ENCODE data around the gene ECM1.
A peak's percentile ranks its signal among the peaks of the same experiment; 100 is the strongest.

ECM1 gene

DNA sequence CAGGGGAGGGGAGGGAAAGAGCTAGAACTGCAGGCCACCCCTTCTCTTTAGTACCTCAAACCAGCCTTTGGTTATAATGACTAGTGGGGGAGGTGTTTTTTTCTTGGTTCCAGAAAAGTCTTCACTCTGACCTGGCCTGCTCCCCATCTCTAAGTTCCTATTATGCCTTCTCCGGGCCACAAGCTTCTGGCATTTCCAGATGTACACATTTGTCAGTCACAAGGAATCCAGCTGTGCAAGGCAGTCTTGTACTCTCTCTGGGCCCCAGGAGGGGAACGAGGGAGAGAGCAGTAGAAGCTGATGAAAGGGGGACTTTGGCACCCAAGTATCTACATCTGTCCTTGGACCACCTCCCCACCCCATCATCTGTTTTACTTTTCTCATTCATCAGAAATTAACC lies 4.9 kb downstream of the ECM1 start:
- DNase-seq (ENCODE audit: low read depth) = no peak

DNA sequence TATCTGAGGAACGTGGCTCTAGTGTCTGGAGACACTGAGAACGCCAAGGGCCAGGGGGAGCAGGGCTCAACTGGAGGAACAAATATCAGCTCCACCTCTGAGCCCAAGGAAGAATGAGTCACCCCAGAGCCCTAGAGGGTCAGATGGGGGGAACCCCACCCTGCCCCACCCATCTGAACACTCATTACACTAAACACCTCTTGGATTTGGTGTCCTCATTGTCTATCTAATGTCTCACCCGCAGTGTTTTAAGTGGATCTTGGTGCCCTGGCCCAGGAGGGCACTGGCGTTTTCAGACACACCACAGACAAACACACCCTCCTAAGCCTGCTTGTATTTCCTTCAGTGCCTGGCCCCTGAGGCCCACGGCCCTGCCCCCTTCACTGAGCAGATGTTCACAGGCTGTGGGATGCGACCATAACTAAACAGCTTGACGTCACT lies 5.5 kb downstream of the ECM1 start:
- no peak for DNase-seq (ENCODE audit: low read depth)

DNA sequence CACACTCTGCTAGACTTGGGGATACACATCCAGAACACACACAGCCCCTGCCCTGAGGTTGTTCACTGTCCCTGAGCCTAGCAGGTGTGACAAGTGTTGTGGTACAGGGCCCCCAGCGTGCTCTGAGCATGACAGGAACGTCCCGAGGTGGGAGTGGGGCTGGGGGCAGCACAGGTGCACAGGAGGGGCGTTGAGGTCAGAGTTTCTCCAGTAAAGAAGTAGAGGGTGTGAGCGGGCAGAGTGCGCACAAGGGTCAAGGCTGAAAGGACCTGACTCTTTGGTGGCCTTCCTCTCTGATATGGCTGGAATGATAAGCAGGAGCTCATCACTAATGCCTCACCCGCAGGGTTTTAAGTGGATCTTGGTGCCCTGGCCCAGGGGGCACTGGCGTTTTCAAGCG lies 6.4 kb downstream of the ECM1 start:
- DNase-seq (ENCODE audit: low read depth) = no peak

DNA sequence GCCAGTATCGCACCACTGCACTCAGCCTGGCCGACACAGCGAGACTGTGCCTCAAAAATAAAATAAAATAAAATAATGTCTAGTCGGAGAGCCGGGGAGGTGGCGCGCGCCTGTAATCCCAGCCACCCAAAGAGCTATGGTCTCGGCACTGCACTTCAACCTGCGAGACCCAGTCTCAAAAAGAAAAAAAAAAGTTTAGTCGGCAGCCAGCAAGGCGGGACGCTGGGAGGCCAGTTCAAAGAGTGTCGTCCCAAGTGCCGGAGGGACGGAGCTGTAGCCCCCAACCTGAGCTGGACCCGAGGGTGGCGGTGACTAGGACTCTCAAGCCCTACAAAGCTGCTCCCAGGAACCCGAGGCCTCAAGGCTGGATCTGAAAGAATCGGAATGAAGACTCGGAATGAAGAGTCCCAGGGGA lies 7.0 kb downstream of the ECM1 start:
- DNase-seq (ENCODE audit: low read depth) = no peak

DNA sequence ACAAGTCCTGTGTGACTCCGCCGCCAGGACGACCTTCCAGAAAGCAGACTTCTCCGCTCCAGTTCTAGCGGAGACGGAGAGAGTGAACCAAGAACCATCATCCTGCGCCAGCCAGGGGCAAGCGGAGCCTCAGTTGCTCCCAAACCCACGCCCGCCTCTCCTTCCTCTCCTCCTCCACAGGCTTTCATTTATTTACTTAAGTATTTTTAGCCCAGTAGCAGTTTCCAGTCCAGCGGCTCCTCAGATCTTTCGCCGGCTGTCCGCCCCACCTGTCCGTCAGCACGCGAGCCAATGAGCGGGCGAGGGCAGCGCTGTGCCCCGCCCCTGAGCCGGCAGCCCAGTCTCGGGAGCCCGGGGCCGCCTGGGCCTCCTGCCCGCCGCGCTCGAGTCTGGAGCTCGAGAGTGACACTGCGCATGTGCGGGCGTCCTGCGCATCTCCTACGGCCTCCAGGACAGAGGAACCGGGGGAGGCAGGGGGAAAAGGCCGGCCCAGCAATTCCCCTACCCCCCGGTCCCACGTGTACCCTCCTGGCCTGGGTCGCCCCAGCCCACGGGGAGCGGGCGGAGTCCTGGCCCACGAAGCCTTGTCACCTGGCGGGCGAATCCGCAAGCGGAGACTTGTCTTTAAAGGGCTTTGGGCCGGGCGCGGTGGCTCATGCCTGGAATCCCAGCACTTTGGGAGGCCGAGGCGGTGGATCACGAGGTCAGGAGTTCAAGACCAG lies 7.6 kb downstream of the ECM1 start, which contains the start of gene FALEC:
TSS of gene FALEC (plus strand) at position 425 of the 722 bp plus-strand sequence.
- peak; percentile 91 for DNase-seq (ENCODE audit: low read depth)

DNA sequence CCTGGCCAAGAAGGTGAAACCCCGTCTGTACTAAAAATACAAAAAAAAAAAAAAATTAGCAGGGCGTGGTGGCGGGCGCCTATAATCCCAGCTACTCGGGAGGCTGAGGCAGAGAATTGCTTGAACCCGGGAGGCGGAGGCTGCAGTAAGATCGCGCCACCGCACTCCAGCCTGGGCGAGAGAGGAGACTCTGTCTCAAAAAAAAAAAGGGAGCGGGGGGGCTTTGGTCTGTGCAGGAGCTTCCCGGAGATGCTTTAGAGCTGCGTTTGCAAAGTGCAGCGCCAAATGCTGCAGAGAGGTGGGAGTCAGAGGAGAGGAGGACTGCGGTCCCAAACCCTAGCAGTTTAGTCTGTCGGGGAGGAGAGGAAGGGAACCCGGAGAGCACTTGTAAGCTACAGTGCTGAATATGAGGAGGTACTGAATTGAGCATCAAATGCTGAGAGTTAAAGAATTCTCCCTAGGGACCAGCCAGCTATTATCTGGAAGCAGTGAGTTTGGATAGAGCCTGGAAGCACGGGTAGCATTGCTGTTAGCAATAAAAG lies 8.2 kb downstream of the ECM1 start:
- DNase-seq (ENCODE audit: low read depth) = no peak

DNA sequence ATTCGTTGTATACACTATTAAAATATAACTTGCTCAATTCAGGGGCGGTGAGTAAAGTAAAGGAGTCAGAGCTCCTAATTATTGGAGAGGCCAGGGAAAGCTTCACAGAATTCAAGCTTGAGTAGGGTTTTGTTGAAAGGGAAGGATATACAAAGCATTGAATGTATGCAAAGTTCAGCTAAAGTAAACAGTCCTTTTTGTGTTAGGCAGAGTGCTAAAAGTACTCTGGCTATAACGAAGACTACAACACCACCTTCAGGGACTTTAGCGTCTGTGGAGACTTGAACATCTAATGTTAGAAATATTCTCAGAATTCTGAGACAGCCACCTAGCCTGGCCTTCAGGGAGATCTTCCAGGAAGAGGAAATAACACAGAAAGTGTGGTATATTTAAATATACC lies 8.7 kb downstream of the ECM1 start:
- no peak for DNase-seq (ENCODE audit: low read depth)

DNA sequence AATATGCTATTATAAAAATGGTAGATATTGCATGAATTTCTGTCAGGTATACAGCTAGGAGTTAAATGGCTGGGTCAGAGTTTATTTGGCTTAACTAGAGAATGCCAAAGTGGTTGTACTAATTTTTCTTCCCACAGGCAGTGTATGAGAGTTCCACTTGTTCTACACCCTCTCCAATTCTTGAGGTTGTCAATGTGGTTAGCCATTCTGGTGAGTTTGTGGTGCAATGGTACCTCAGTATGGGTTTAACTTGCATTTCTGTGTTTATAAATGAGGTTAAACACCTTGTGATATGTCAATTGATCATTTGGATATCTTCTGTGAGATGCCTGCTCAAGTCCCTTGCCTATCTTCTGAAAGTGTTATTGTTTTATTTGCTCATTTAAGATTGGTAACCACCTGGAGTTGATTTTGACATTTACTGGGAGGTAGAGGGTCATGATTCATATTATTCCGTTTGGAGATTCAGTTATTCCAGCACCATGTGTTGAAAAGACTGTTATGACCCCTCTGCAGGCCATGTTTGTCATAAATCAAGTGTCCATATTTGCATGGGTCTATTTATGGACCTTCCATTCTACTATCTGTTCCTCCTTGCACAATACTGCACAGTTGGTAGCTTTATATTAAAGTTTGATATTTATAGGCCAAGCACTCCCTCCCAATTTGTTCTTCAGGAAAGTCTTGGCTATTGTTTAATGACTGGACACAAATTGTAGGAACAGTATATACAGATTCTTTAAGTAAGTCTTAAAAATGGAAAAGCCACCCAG lies 13.5 kb downstream of the ECM1 start:
- no peak for DNase-seq (ENCODE audit: low read depth)

DNA sequence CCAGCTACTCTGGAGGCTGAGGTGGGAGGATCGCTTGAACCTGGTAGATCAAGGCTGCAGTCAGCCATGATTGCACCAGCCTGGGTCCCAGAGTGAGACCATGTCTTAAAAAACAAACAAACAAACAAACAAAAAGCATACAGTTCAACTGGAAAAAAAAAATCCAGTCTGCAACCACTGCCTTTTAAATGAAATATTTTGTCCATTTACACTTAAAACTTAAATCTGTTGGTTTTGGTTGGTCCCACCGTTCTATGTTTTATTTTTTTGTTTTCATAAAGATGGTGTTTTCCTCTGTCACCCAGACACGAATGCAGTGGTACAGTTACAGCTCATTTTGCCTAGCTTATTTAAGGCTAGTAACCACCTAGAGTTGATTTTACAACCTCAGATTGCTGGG lies 17.4 kb downstream of the ECM1 start:
- DNase-seq (ENCODE audit: low read depth) = no peak

DNA sequence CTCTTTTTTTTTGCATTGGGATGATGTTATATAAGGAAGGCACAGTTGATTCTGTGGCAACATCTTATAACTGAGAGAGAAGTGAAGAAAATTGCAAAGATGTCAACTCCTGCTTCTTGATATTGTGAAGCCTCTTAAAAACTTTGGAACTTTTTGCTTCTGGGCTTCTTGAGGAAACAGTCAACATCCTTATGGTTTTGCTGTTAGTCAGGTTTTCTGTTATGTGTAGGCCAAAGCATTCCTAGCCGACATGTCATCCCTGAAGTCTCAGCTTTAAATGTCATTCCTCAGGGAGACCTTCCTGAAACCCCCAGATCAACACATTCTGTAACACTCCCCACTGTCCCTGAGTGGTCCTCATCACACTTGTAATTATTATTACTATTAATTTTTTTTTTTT lies 20.3 kb downstream of the ECM1 start:
- DNase-seq (ENCODE audit: low read depth) = no peak

DNA sequence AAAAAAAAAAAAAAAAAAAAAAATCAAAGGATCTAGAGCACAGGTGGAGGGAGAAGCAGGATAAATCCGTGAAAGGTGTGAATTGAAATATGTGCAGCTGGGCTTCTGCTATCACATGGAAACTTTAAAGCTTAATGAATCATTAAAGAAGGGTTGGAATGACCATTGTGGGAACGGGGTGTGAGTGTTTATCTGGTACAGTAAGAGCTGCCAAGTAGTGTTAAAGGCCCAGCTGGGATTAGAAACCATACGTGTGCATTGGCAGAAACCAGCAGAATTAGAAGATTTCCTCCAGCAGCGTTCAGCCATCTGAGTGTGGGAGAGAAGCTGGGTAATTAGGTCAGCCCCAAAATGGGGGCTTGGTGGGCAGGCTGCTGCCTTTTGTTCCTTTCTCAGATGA lies 21.1 kb downstream of the ECM1 start:
- no peak for DNase-seq (ENCODE audit: low read depth)

DNA sequence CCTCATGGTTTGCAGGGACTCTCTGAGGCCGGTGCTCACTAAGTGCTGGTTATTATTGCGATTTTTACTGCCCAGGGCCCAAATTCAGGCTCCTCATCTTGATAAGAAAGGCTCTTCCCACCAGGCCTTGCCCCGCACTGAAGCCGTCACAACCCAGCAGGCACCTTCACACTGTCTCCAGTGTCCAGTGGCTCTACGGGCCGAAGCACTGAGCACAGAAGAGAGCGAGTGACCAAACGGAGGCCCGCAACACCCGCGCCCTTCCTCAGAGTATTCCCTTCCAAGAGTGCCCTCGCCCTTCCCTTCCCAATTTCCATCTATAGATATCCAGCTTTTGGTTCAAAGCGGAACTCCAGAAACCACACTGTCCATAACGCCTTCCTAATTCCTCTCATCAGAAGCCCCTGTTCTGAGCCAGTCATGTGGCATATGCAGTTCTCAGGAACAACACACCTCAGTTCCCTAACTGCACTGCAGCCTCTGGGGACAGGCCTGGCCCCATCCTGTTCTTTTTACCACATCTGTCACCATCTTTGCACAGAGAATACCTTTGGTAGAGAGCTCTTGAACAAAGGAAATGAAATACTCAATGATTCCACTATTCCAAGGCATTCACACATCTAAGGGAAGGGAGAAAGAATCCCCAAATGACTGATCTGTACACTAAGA lies 22.7 kb downstream of the ECM1 start:
- DNase-seq (ENCODE audit: low read depth) = no peak

DNA sequence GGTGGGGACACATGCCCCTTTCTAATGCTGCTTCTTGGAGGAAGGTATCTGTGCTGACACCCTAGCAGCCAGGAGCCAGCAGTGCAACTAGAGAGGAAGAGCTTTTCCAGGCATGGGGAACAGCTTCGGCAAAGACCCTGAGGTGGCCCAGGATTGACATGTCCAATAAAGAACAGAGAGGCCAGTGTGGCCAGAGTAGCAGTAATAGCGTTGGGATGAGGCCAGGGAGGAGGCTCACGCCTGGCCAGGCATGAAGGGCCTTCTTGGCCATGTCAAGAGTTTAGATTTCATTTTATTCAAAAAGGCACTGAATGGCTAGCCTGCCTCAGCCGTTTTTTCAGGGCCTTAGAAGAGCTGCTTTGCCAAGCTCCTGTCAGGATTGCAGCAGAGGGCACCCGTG lies 25.0 kb downstream of the ECM1 start:
- DNase-seq (ENCODE audit: low read depth) = no peak

DNA sequence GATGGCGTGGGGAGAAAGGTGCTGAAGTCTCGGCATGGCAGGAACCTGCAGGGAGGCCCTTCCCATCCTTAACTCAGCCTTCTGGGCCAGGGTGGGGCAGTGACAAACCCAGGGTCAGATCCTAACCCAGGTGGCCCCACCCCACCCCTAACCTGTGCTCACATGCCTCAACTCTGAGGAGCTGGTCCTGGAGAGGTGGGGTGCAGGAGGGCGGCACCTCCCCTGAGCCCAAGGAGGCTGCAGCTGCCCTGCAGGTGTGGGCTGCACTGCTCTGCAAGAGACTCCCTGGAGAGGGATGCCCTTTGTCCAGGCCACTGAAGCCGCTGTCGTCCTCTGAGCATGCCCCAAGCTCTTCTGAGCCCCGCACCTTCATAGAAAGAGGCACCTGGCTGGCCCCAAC lies 26.1 kb downstream of the ECM1 start:
- no peak for DNase-seq (ENCODE audit: low read depth)

DNA sequence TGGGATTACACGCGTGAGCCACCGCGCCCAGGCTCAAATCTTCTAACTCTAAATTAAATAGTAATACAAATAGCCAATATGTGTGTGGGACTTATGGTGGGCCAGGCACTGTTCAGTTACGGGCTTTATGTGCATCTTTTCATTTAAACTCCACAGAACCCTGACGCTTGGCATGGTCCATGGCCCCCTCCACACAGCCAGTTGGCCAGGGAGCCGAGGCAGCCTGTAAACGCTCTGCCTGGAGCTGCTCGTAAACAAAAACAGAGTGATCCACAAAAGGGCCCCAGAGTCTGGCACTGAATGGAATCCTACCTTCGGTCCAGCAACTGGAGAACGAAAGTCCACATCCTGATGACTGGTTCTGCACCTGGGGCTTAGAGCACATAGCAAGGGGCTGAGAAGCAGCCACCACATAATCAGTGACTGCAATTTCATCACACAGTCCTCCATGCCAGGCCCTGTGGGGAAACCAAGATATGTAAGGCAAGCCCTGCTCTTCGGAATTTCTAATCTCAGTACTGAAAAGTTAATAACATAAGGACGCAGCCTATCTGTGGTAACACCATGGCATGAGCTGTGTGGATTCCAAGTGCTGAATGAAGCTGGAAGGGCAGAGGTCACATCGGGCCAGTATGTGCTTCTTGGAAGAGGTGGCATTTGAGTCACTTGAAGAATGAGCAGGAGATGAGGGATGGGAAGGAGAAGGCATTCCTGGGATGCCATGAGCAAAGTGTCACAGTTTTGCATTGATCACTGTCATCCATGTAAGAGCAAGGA lies 27.8 kb downstream of the ECM1 start:
- no peak for DNase-seq (ENCODE audit: low read depth)

DNA sequence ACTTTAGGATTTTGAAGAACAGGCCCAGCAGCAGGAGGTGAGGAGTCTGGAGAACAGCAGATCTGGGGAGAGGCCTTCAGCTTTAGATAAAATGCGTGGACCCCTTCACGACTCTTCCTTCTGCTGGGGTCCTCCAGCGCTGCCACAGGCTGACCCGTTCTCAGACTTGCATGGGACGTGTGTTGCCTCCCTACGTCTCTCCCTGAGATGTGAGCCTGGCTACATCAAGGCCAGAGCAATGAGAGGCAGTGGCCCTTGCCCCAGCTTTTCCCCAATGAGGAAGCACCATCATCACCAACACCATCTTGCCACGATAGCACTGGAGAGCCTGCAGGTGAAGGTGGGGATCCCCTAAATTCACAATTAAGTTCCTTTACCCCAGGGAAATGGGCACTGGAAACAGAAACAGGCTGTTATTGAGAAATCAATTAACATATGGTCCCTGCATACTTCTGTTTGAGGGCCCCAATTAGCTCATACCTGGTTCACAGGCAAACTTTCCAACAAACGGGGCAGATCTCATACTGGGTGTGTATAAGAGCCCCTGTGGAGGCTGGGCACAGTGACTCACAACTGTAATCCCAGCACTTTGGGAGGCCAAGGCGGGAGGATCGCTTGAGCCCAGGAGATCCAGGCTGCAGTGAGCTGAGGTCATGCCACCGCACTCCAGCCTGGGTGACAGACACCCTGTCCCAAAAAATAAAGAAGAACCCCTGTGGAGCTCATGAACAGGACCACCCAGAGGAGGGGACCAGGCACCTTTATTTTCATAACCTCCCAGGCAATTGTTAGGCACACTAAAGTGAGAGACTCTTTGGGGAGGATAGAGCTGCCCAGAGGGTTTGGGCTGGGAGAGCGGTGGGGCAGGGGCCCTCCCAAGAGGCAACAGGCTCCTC lies 29.2 kb downstream of the ECM1 start:
- DNase-seq (ENCODE audit: low read depth) = no peak

DNA sequence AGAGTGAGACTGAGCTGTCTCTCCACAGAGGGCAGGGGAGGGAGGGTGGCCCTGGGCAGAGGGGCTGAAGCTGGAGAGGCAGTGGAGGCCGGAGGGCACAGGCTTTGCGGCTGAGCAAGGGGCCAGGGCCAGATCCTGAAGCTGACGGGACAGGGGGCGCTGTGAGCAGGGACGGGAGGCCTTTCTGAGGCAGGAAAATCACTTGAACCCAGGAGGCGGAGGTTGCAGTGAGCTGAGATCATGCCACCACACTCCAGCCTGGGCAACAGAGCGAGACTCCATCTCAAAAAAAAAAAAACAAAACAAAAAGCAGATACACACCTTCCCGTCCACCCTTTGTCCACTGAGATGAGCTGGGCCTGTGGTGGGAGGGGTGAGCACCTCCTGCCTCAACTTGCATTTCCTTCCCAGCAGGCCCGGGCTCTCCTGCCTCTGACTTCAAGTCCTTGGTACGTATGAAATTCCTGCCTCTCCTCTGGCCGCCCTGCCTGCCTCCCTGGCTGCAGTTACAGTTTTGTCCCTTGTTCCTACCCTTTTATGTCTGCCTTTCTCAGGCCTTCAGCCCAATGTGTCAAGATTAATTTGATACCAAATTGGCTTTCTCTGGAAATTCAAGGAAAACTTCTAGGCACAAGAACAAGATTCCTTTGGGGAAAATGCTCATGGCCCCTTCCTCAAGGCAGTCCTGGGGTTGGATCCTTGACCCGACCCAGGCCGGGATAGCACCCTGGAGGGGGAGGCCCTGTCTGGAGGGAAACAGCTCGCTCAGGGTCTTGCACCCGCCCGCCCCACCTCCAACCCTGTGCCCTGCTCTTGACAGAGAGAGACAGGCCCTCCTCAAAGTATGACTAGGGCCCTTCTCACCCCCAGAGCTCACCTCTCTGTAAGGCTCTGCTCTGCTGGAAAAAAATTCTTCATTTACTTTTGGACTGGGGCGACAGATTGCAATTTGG lies 30.1 kb downstream of the ECM1 start:
- DNase-seq (ENCODE audit: low read depth) = no peak

DNA sequence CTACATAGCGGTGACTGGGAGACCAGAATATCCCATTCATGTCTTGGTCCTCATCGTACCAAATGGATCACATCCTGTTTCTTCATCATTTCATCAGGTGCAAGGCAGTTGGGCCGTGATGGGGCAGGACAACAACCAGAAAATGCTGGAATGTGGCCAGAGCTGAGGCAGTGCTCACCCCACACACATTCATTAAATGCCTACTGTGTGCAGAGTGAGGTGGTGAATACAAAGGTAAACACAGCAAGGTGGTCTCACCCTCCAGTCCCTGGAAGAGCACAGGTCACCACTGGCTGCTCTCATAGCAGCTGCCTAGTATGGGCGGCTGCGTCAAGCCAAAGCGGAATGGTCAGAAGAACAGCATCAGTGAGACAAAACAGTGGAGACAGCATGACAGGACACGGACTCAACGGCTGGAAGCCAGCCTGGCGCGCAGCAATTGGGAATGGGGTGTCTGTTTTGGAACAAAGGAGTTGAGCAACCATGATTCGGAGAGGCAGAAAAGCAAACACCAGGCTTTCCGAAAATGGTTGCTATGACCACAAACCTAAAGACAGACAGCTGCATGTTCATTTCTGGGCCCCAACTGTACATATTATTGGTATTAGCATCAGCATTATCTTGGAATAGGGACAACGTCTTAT lies 35.7 kb downstream of the ECM1 start:
- no peak for DNase-seq (ENCODE audit: low read depth)

DNA sequence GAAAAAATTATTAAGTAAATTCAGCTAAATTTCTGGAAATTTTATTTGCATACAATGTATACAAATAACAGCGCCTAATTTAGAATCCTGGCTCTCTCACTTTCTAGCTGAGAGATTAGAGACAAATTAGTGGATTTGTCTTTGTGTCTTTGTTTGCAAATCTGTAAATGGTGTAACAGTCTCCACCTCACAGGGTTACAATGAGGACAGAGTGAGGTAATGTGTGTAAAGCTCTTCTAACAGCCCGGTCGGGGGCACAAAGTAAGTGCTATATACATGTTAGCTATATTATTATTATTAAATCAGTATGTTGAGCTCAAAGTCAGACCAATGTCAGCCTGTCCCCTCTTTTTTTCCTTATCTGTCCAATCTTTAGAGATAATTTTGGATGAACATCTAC lies 36.3 kb downstream of the ECM1 start:
- DNase-seq (ENCODE audit: low read depth) = no peak

Data from activated T-cell treated with anti-CD3 and anti-CD28 coated beads for 48 hours (primary cell).